ENCODE data around the gene PUSL1.
A peak's percentile ranks its signal among the peaks of the same experiment; 100 is the strongest.

PUSL1 gene

GRCh38 chr1:1274299-1274930 is 34.0 kb upstream of the PUSL1 start:
- DNase-seq (ENCODE audit: extremely low read depth, insufficient read length), result no peak
- no peak for TF ChIP-seq CTCF (IDR thresholded peaks at IDR 0.05; ENCODE audit: insufficient read depth, low read length, poor library complexity, severe bottlenecking)

GRCh38 chr1:1274931-1275431 is 33.4 kb upstream of the PUSL1 start:
- Histone ChIP-seq H3K4me3 (replicated peaks; ENCODE audit: low read depth, low read length) (no peak overlapping the region), H3K36me3 (ENCODE audit: control insufficient read depth, insufficient read depth, low read length) (no peaks in the 10 kb centered on the region), H3K27me3 (replicated peaks; ENCODE audit: control insufficient read depth, insufficient read depth, low read length) (no peaks in the 10 kb centered on the region)
- no peak for TF ChIP-seq CTCF (IDR thresholded peaks at IDR 0.05; ENCODE audit: insufficient read depth, low read length, poor library complexity, severe bottlenecking)
- no peak for DNase-seq (ENCODE audit: extremely low read depth, insufficient read length)

More at GRCh38 chr1:1274299-1274930, 34.0 kb upstream of the PUSL1 start:
- no peaks in the 10 kb centered on the region for H3K27me3 ChIP-seq (replicated peaks; ENCODE audit: control insufficient read depth, insufficient read depth, low read length)
- H3K36me3 ChIP-seq (ENCODE audit: control insufficient read depth, insufficient read depth, low read length), result no peaks in the 10 kb centered on the region
- H3K4me3 ChIP-seq (replicated peaks; ENCODE audit: low read depth, low read length), result peak overlapping the region; percentile 70

GRCh38 chr1:1275836-1276235 is 32.6 kb upstream of the PUSL1 start:
- Histone ChIP-seq H3K36me3 (ENCODE audit: control insufficient read depth, insufficient read depth, low read length) (no peaks in the 10 kb centered on the region), H3K27me3 (replicated peaks; ENCODE audit: control insufficient read depth, insufficient read depth, low read length) (no peaks in the 10 kb centered on the region), H3K4me3 (replicated peaks; ENCODE audit: low read depth, low read length) (no peak overlapping the region)
- TF ChIP-seq CTCF (IDR thresholded peaks at IDR 0.05; ENCODE audit: insufficient read depth, low read length, poor library complexity, severe bottlenecking), result no peak
- no peak for DNase-seq (ENCODE audit: extremely low read depth, insufficient read length)

- no peaks in the 10 kb centered on the region for H3K27me3 ChIP-seq (replicated peaks; ENCODE audit: control insufficient read depth, insufficient read depth, low read length)
- no peak overlapping the region for H3K4me3 ChIP-seq (replicated peaks; ENCODE audit: low read depth, low read length)
- no peak for DNase-seq (ENCODE audit: extremely low read depth, insufficient read length)
- no peaks in the 10 kb centered on the region for H3K36me3 ChIP-seq (ENCODE audit: control insufficient read depth, insufficient read depth, low read length)
- no peak for TF ChIP-seq CTCF (IDR thresholded peaks at IDR 0.05; ENCODE audit: insufficient read depth, low read length, poor library complexity, severe bottlenecking)
These were observed 29.8 kb upstream of the PUSL1 start for GRCh38 chr1:1278620-1279019.

- no peak overlapping the region for H3K4me3 ChIP-seq (replicated peaks; ENCODE audit: low read depth, low read length)
- no peaks in the 10 kb centered on the region for H3K36me3 ChIP-seq (ENCODE audit: control insufficient read depth, insufficient read depth, low read length)
- H3K27me3 ChIP-seq (replicated peaks; ENCODE audit: control insufficient read depth, insufficient read depth, low read length), result no peaks in the 10 kb centered on the region
- no peak for TF ChIP-seq CTCF (IDR thresholded peaks at IDR 0.05; ENCODE audit: insufficient read depth, low read length, poor library complexity, severe bottlenecking)
- DNase-seq (ENCODE audit: extremely low read depth, insufficient read length), result no peak
These were observed 29.4 kb upstream of the PUSL1 start for GRCh38 chr1:1279028-1279427.

All from GM06990 (cell line).